GM18499 (cell line): ENCODE measurements around the gene PRSS57.
"Not testable (repeated sequence)": the region's sequence is repeated elsewhere in the genome, so short reads cannot be mapped to it uniquely, and the experiment has no call there.

Experiments
- ATAC-seq: cut with Tn5 transposase; IDR thresholded peaks from one replicate; pipeline ENCODE4 v1.9.1; 2021; ENCODE audit warnings: moderate number of reproducible peaks; ENCODE audit not compliant: insufficient read depth, unreplicated experiment

The PRSS57 gene

DNA sequence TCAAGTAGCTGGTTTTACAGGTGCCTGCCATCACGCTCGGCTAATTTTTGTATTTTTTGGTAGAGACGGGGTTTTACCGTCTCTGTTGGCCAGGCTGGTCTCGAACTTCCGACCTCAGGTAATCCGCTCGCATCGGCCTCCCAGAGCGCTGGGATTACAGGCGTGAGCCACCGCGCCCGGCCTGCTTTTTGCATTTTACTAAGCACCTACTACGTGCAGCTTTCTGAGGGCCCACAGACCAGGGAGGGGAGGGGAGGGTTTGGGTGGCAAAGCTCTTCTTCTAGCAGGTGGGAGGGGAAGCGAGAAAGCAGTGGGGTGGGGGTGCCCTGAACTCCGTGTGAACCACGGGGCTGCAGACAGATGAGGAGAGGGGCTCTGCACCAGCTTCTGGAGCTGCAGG lies 28.5 kb upstream of the PRSS57 start:
- no peak for ATAC-seq

DNA sequence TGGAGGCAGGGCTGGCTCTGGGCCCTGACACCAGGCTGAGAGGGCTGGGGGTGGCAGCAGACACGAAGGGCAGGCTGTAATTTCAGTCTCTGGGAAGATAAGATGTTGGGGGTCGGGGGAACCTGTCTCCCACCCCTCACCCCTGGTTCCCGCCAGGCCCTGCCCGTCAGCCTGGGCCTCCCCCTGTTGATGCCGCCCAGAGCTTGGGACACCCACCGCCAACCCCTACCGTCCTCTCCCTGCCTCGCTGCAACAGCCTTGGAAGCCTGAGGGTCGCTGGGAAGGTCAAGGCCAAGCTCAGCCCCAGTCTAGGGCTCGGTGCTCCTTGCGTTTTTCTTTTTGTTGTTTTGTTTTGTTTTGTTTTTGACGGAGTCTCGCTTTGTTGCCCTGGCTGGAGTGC lies 28.0 kb upstream of the PRSS57 start:
- ATAC-seq = no peak

DNA sequence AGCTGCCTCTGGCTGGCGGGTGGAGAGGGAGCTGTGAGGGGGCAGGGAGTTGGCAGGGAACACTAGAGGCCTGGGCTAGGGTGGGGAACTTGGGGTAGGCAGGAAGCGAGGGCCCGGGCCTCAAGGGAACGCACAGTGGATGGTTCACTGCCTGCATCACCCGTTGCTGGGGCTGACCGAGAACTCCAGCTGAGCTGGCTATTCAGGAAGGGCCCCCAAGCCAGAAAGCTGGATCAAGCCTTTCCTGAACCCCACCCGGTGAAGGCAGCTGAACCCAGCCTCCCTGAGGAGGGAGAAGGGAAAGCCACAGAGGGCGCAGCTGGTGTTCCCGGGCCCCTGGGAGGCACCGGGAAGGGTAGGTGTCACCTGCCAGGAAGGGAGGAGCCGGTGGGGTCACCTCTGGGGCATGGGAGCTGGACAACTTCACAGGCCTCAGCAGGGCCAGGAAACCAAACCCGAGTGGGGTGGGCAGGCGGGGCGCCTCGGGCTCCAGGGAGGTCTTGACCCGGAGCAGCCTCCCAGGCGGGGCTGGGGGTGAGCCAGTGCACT lies 27.4 kb upstream of the PRSS57 start:
- ATAC-seq = no peak

DNA sequence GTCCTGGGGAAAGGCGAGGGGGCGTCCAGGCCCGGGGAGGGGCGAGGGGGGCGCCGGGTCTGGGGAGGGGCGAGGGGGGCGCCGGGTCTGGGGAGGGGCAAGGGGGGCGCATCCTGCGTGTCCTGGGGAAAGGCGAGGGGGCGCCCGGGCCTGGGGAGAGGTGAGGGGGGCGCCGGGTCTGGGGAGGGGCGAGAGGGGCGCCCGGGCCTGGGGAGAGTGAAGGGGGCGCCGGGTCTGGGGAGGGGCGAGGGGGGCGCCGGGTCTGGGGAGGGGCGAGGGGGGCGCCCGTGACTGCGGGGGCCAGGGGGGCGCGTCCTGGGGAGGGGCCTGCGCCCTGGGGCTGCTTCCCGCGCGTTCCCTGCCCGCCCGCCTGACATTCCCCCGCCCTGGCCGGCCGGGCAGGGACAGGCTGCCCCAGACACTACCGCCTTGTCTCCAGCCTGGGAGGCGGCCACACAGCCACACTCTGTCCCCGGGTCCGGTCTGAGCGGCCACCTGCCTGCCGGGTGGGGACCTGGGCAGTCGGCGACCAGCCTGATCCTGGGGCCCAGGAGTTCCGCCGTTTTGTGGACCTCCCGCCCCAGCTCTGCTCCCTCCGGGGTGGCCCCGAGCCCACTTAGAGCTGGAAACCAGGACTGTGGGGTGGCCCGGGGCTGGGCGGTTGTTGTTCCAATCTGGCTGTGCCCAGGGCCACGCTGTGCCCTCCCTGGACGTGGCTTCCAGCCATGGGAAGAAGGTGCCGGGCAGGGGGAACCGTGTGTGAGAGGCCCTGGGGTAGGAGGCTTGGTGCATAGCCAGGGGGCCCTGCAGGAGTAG lies 25.3 kb upstream of the PRSS57 start:
- ATAC-seq = no peak

DNA sequence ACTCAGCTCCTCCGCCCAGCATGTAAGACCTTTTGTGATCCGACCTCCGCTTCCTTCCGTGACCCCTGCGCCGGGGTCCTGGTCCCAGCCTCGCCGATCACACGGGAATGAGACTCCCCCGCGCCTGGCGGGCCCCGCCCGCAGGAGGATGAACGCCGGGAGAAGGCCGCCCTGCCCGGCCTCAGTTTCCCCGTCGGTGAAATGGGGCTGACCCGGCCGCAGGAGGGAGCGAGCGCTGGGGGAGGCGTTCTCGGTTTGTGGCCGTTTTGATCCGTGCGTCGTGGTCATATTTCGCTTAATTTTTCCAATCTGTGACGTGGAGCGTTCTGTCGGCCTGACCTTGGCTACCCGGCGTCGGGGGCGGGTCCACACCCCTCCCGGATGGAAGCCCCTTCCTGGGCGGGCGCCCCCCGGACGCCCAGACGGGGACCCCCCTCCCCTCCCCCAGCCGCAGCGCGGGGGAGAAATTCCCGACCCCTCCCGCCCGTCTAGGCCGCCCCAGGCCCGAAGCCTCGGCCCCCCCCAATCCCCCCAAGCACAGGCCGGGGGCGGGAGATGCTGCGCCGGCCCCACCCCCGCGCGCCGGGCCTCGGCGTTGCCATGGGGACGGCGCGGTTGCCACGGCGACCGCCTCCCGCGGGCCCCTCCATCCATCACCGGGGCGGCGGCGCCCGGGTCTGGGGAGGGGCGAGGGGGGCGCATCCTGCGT lies 24.5 kb upstream of the PRSS57 start:
- ATAC-seq = no peak

DNA sequence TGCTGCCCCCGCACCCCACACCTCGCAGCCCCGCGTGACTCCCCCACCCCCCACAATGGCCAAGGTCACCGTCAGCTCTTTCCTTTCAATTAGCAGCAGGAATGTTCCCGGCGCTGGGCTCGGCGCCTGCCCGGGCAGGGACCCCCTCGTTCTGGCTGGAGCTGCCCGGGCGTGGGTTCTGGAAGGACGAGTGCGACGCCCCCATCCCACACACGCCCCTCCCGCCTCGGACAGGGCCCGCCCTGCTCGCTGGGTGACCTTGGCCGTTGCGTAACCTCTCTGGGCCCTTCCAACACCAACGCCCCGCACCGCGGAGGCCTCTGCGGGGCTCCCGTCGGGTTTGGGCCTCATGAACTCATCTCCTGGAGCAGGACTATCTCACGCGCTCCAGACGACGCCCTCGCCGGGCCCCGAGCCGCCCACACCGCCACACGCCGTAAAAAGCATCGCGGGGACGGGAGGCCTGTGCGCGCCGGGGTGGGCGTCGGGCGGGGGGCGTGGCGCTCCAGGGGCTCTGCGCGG lies 23.8 kb upstream of the PRSS57 start:
- no peak for ATAC-seq

DNA sequence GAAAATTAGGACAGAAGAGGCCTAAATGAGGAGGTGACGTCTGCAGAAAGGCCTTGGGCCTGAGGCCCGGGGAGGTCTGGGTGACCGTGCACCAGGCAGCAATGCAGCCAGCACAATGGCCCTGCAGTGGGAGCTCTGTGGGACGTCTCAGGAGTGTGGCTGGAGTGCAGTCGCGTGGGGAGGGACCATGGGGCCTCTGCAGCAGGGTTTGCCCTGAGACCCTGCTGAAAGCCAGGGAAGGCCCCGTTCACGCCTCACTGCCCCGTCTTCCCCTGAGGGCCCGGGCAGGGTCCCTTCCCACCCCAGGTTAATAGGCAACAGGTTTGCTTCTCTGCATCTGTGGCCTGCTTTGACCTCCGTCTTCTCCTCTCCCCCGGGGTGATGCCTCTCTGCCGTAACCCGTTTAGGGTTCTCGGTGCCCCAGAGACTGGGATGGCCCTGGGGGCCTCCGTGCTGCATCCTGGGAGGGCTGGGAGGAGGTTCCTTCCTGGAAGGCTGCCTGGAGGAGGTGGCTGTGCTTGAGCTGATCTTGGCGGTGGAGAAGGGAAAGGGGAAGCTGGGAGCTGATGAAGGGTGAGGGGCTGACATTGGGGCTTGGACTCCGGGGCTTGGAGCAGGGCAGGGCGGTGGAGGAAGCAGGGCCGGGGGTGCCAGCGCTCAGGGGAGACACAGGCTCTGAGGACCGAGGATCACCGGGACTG lies 23.1 kb upstream of the PRSS57 start:
- no peak for ATAC-seq

DNA sequence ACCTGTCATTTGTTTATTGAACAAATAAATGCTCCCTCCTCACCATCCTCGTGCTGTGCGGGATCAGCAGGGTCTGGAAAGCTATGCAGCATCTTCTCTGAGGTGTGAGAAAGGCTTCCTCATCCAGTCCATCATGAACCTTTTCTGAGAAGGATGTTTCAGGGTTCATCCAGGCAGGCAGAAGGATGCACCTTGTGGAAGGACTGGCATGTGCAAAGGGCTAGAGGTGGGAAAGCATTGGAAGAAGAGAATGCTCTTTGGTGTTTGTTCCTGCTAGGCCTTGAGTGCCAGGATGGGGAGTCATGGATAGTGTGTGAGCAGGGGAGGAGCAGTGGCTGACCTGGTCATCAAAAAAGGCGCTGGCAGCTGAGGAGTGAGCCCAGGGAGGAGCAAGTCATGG lies 20.1 kb upstream of the PRSS57 start:
- ATAC-seq = no peak

DNA sequence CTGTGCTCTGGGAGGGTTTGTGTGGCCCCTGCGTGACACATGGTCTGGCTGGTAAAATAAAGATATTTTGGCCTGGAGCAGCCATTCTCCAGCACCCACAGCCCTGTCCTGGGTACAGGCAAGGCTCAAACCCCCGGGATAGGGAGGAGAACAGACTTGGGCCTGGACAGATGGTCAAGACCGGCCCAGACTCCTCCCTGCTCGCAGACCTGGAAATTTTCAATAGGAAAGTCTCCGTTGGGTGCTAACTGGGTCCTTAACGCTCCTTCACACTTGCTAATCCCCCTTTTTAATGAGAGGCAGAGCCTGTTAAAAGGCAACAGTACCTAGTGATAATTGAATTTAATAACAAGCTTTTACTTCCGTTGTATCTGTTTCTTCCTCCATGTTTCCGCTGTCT lies 16.0 kb upstream of the PRSS57 start:
- ATAC-seq = no peak

DNA sequence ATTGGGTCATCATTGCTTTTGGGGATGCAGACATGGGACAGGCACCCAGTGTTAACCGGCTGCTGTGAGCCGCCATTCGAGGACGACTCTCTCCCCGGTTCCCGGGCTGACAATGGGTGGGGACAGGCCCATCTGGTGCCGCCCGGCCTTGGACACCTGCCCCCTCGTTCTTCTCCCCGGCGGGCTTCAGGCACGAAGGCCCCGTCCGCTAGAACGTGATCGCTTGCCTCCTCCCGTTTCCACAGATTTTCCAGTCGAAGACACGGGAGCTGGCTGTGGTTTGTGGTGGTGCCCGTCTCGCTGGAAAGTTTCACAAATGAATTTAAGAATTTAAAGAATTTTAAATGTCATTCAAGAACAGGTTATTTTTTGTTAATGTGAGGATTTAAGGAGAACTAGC lies 15.5 kb upstream of the PRSS57 start:
- ATAC-seq = no peak

DNA sequence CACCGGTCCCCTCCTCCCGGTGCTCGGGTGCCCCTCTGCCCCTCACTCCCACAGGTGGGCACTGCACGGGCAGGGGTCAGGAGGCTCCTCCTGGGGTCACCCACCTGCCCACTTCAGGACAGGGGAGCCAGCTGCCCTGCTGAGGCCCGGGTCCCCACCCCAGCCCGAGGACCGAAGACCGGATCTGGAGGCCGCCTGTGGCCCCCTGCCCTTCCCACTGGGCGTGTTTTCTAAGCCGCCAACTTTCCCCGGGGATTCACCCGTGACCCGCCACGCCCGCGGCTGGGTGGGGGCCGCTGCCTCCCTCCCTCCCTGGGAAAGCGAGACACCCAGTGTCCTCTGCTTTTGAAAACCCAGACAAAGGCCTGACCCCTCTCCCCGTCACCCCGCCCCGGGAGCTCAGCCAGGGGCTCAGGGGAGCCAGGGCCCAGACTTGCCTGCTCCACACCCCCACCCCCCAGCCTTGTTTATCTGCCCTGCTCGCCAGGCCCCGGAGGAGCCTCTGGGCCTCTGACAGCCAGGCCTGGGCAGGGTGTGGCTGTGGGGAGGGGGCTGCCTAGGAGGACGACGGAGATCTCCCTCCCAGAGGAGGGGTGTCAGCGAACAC lies 14.8 kb upstream of the PRSS57 start:
- no peak for ATAC-seq

DNA sequence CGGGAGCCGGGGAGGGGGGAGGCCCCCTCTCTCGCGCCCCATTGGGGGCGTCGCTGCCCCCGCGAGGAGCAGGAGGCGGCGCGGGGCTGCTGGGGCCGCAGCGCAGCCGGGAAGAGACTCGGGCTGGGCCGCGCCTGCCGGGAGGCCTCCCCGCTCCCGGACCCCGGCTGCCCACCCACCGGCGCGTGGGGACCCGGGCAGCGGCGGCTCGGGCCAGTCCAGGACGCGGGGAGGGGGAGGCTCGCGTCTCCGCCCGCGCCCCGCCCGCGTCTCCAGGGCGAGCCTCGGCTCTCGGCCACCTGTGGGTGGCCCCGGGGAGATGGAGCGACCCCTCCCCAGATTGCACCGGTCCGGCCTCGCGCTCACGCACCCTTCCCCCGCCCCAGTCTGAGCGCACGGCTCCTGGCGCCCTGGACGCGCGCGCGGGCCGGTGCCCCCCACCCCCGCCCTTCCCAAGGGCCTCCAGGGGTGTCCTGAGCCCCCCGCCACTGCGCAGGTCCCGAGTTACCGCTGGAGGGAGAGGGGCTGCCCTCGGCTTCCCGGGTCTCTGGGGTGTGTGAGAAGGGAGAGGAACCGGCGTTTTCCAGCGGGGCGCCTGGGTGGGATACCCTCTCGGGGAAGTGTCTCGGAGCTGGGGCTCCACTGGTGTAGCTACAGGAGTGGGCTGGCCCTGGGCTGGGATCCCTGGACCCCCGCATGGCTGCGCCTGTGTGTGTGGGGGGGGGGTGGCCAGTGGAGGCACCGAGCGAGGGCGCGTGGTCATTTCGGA lies 14.1 kb upstream of the PRSS57 start:
- no peak for ATAC-seq

DNA sequence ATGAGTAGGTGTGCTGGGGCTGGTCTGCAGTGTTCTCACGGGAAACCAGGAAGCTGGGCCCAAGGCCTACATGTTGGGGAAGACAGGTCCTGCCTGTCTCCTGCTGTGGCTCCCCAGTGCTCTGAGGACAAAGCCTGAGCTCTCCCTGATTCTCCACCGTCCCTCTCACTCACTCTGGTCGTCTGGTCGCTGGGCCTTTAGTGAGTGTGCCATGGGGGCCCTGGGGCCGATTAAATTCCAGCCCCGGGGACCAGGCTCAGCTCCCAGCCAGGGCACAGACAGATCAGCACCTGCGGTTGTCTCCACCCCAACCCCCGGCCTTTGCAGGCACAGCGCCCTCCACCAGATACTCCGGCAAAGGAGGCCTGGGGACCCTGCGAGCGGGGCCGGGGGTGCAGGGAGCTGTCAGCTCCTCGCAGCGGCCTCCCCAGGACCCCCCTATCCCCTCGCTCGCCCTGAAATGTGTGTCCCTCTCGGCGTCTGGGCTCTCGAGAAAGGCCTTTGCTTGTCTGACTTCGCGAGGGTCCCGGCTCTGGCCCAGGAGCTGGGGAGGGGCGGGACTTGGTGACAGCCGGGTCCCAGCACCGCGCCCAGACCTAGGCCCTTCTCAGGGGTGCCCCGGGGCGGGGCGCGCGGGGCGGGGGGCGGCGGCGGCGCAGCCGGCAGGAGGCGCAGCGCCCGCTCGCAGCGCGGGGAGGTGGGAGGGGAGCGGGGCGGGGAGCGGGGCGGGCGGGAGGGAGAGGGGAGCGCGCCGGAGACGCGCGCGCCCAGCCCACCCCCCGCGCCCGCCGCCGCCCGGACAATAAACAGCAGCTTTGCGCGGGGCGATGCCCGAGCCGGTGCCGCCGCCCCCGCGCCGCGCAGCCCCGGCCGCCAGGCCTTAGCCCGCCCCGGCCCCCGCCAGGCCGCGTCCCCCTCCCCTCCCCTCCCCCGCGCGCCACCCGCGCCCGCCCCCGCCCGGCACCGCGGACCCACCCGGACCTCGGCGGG lies 13.2 kb upstream of the PRSS57 start, which contains the start of gene PALM:
TSS of gene PALM (plus strand) at position 782 of the 990 bp plus-strand sequence. CDS start 212 bp downstream, outside the sequence.
- ATAC-seq = no peak

DNA sequence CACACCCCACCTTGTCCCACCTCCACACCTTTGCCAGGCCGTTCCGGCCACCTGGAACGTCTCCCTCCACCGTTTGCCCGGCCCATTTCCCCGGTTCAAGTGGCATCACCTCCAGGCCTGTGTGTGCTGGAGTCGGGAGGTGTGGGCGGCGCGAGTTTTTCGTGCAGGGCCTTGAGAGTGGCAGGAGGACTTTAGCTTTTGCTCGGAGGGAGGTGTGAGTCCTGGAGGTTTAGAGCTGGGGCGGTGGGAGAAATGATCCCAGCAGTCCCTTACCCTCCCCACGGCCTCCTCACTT lies 9.1 kb upstream of the PRSS57 start:
- no peak for ATAC-seq

DNA sequence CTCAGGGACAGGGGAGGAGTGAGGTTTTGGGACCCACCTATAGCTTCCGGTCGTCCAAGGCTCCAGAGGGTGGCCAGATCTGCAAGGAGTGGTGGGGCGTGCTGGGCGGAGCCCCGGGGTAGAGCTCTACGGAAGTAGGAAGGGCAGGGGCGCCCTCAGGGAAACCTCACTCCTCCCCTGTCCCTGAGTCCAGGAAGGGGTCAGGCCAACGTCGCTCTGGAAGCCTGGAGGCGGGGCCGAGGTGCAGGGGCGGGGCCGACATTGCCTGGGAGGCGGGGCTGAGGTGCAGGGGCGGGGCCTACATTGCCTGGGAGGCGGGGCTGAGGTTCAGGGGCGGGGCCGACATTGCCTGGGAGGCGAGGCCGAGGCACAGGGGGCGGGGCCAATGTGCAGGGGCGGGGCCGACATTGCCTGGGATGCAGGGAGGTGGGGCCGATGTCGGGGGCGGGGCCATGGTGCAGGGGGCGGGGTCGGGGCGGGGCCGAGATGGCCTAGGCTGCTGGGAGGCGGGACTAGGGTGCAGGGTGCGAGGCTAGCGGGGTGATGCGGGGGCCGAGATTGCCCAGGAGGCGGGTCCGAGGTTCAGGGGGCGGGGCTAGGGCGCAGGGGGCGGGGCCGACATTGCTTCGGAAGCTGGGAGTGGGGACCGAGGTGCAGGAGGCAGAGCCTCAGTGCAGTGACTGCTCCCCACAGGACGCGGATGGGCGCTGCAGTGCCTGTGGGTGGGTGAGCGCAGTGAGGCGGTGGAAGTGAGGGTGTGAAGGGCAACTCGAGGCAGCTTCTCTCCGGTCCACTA lies 8.6 kb upstream of the PRSS57 start:
- no peak for ATAC-seq

DNA sequence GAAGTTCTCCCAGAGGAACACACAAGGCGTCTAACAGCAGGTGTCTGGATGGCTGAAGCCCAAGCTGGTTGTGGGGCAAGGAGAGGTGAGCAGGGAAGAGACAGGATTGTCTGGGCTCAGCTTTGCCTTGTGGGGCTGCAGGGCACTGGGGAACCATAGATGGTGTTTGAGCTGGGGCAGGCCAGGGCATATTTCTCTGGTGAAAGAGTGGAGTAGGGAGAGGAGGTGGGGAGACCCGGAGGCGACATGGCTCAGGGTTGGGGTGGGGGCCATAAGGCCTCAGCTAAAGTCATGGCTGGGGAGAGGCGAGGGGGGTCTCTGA lies 8.0 kb upstream of the PRSS57 start:
- ATAC-seq = no peak

DNA sequence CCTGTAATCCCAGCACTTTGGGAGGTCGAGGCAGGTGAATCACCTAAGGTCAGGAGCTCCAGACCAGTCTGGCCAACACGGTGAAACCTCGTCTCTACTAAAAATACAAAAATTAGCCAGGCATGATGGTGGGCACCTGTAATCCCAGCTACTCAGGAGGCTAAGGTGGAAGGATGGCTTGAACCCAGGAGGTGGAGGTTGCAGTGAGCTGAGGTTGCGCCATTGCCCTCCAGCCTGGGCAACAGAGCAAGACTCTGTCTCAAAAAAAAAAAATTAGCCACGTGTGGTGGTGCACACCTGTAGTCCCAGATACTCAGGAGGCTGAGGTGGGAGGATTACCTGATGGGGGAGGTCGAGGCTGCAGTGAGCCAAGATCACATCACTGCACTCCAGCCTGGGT lies 7.6 kb upstream of the PRSS57 start:
- ATAC-seq = not testable (repeated sequence)

DNA sequence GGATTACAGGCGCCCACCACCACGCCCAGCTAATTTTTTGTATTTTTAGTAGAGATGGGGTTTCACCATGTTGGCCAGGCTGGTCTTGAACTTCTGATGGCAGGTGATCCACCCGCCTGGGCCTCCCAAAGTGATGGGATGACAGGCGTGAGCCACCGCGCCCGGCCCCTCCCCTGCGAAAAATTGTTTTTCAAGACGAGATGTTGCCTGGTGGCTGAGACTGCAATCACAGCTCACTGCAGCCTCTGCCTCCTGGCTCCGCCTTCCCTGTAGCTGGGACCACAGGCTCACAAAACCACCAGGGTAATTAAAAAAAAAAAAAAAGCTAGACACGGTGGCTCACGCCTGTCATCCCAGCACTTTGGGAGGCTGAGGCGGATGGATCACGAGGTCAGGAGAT lies 4.6 kb upstream of the PRSS57 start:
- not testable (repeated sequence) for ATAC-seq
